ENCODE results near the gene NMNAT3. TPM values are rescaled to one million over a fixed set of nuclear protein-coding genes. Genes with fewer than 3 reads are reported as not detected.

NMNAT3 gene
- total RNA-seq, 4 donors from 2014 or later = 3.5 to 9.5 (median 7.2) TPM

DNA sequence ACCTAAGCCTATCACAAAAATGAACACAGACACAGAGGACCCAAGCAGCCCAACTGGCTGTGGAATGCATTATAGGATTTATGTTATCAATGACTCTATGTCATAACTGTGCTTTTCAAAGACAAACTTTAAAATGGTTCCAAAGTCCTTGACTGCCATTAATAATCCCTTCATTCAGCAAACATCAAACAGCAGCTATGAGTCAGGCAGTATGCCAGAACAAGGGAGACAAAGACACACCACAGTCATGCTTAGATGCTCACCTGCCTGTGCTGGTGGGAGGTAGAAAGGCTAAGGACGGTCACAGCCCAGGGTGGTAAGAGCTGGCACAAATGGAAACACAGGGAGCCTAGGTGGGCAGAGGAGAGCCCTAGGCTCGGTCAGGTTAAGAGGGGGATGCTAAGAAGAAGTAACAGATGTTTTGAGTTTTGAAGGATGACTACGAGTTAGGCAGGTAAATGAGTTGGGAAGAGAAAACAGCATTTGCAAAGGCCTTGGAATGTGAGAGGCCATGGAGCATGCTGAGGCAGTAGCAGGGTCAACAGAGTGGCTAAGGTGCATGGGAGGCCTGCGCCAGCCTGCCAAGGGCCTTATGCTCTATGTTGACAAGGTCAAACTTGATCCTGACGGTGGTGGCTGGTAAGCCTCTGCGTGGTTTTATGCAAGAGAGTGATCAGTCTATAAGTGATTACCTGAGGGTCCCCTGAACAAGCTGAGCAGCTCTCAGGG lies 23.0 kb downstream of the NMNAT3 start:
- ATAC-seq (ENCODE audit: low FRiP score) (no peak), DNase-seq (ENCODE audit: low spot score) (no peak)
- no peak for TF ChIP-seq CTCF (IDR thresholded peaks at IDR 0.05)

- DNase-seq (ENCODE audit: low spot score) (no peak), ATAC-seq (ENCODE audit: low FRiP score) (no peak)
- TF ChIP-seq CTCF (IDR thresholded peaks at IDR 0.05) = no peak
Observed at GRCh38 chr3:139653582-139653981, 24.2 kb downstream of the NMNAT3 start.

GRCh38 chr3:139652561-139652960 lies 25.2 kb downstream of the NMNAT3 start:
- DNase-seq (ENCODE audit: low spot score) (no peak), ATAC-seq (ENCODE audit: low FRiP score) (no peak)
- no peak for TF ChIP-seq CTCF (IDR thresholded peaks at IDR 0.05)

GRCh38 chr3:139647866-139648435 lies 29.8 kb downstream of the NMNAT3 start:
- TF ChIP-seq CTCF (IDR thresholded peaks at IDR 0.05) = no peak
- DNase-seq (ENCODE audit: low spot score) = no peak
- ATAC-seq (ENCODE audit: low FRiP score) = no peak

GRCh38 chr3:139646512-139646911 lies 31.3 kb downstream of the NMNAT3 start:
- DNase-seq (ENCODE audit: low spot score) (no peak), ATAC-seq (ENCODE audit: low FRiP score) (no peak)
- TF ChIP-seq CTCF (IDR thresholded peaks at IDR 0.05) = no peak

DNA sequence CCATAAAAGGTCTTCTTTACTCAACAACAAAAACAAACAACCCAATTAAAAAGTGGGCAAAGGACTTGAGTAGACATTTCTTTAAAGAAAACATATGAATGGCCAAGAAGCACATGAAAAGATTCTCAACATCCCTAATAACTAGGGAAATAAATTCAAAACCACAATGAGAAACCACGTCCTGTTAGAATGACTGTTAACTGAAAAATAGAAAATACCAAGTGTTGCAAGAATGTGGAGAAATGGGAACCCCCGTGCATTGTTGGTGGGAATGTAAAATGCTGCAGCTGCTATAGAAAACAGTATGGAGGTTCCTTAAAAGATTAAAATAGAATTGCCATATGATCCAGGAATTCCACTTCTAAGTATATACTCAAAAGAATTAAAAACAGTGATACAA lies 34.8 kb downstream of the NMNAT3 start:
- TF ChIP-seq CTCF (IDR thresholded peaks at IDR 0.05) = no peak
- ATAC-seq (ENCODE audit: low FRiP score) = no peak
- DNase-seq (ENCODE audit: low spot score) = no peak

- no peak for DNase-seq (ENCODE audit: low spot score)
Observed at GRCh38 chr3:139640456-139640855, 37.3 kb downstream of the NMNAT3 start.

More at GRCh38 chr3:139640456-139640855, 37.3 kb downstream of the NMNAT3 start:
- ATAC-seq (ENCODE audit: low FRiP score) = no peak
- no peak for TF ChIP-seq CTCF (IDR thresholded peaks at IDR 0.05)

Measured in omental fat pad (tissue), 4 donors.